HCT116 (cell line): ENCODE results near the gene CGB7. TPM values are rescaled to one million over a fixed set of nuclear protein-coding genes. Genes with fewer than 3 reads are reported as not detected.

Experiments
- ATAC-seq: fragments of 200-7000 bp; cut with Tn5 transposase; 2 replicates; pipeline ENCODE4 v1.9.1; 2020; ENCODE audit warnings: mild to moderate bottlenecking, moderate library complexity
- BruUV-seq: library from RNA; stranded (reverse); fragments of 400-500 nt; replicated peaks from 2 replicates; lab custom pipeline; 2021; lab: Mats Ljungman, UMichigan
- CTCF ChIA-PET: fragments of 300-600 bp; sonication (Branson Sonifier 250); formaldehyde crosslinking; loops from one replicate; lab custom pipeline; 2021; ENCODE audit warnings: antibody characterized with exemption; lab: Charles Lee
- POLR2A ChIA-PET: fragments of 300-600, 350-600 bp; sonication (Branson Sonifier 250); formaldehyde crosslinking; loops from one replicate; lab custom pipeline; 2021; ENCODE audit warnings: antibody characterized with exemption; lab: Charles Lee
- RAD21 ChIA-PET, 2 experiments: fragments of 300-600 bp; sonication (Branson Sonifier 250); formaldehyde crosslinking; loops; one replicate each; lab custom pipeline; 2023; ENCODE audit warnings: low total read pairs in 2 of 2; ENCODE audit not compliant: uncharacterized antibody in 2 of 2, unreplicated experiment in 2 of 2, low non-redundant PET in 1 of 2; lab: Charles Lee
- DNase-seq: peaks from one replicate; pipeline ENCODE4 v3.0.0-alpha.2; 2010; ENCODE audit warnings: low read depth, low spot score
- H2AFZ ChIP-seq: fragments of 200-600 bp; shearing (Covaris generic), sonication (generic); 2 replicates; pipeline ENCODE4 v1.6.1; 2017; ENCODE audit warnings: low read depth, mixed run types, mixed read lengths, antibody characterized with exemption, low read length; ENCODE audit not compliant: poor library complexity, severe bottlenecking
- H3K27ac ChIP-seq: 2 replicates; pipeline ENCODE4 v1.5.1; 2012; ENCODE audit warnings: low read depth, low read length
- H3K27me3 ChIP-seq: fragments of 200-600 bp; sonication (generic); 2 replicates; pipeline ENCODE4 v1.6.1; 2016; ENCODE audit warnings: mixed run types, low read length, mixed read lengths; ENCODE audit not compliant: insufficient read depth
- H3K36me3 ChIP-seq, 2 experiments: fragments of 200-500 bp in 1 of 2; fragments of 200-600 bp in 1 of 2; sonication (Bioruptor generic) in 1 of 2; sonication (generic) in 1 of 2; 2 replicates each; pipeline versions ENCODE4 v1.5.1 to v1.6.1; 2014 to 2016; ENCODE audit warnings: low read length in 2 of 2, inconsistent platforms in 1 of 2, mixed read lengths in 1 of 2, mixed run types in 1 of 2; ENCODE audit not compliant: insufficient read depth in 2 of 2, control insufficient read depth in 1 of 2
- H3K4me1 ChIP-seq, 2 experiments: fragments of 200-600 bp in 1 of 2; sonication (generic) in 1 of 2; 2 replicates each; pipeline versions ENCODE4 v1.5.1 to v1.6.1; 2012 to 2017; ENCODE audit warnings: low read length in 2 of 2, inconsistent platforms in 1 of 2, mild to moderate bottlenecking in 1 of 2, mixed read lengths in 1 of 2, mixed run types in 1 of 2, moderate library complexity in 1 of 2; ENCODE audit not compliant: insufficient read depth in 2 of 2, control insufficient read depth in 1 of 2
- H3K4me2 ChIP-seq: fragments of 200-600 bp; sonication (generic); 2 replicates; pipeline ENCODE4 v1.6.1; 2017; ENCODE audit warnings: mixed run types, low read length, mixed read lengths
- H3K4me3 ChIP-seq, 2 experiments: fragments of 200-600 bp in 1 of 2; sonication (generic) in 1 of 2; replicated peaks in 1 of 2; 2 replicates each; pipeline ENCODE4 v1.5.1; 2011 to 2016; ENCODE audit warnings: low read length in 2 of 2, control low read depth in 1 of 2, low read depth in 1 of 2, mild to moderate bottlenecking in 1 of 2, mixed read lengths in 1 of 2, mixed run types in 1 of 2
- H3K79me2 ChIP-seq: fragments of 200-600 bp; sonication (generic); 2 replicates; pipeline ENCODE4 v1.6.1; 2017; ENCODE audit warnings: mild to moderate bottlenecking, mixed run types, low read length, moderate library complexity, mixed read lengths; ENCODE audit not compliant: insufficient read depth
- H3K9ac ChIP-seq: fragments of 200-600 bp; sonication (generic); 2 replicates; pipeline ENCODE4 v1.6.1; 2016; ENCODE audit warnings: low read length, mixed read lengths
- H3K9me2 ChIP-seq: fragments of 200-600 bp; sonication (generic), shearing (Covaris generic); 2 replicates; pipeline ENCODE4 v1.6.1; 2017; ENCODE audit warnings: mixed run types, mild to moderate bottlenecking, moderate library complexity; ENCODE audit not compliant: insufficient read depth
- H3K9me3 ChIP-seq, 2 experiments: fragments of 200-500 bp in 1 of 2; fragments of 200-600 bp in 1 of 2; sonication (Bioruptor generic) in 1 of 2; sonication (generic) in 1 of 2; 2 replicates each; pipeline ENCODE4 v1.6.1; 2014 to 2017; ENCODE audit warnings: low read length in 2 of 2, mixed read lengths in 2 of 2, inconsistent platforms in 1 of 2, low read depth in 1 of 2, mild to moderate bottlenecking in 1 of 2, mixed run types in 1 of 2, moderate library complexity in 1 of 2; ENCODE audit not compliant: control insufficient read depth in 1 of 2, insufficient read depth in 1 of 2
- H4K20me1 ChIP-seq: fragments of 200-600 bp; sonication (generic), shearing (Covaris generic); 2 replicates; pipeline ENCODE4 v1.6.1; 2017; ENCODE audit warnings: mixed run types, mild to moderate bottlenecking, moderate library complexity; ENCODE audit not compliant: insufficient read depth
- EGR1 ChIP-seq: IDR thresholded peaks from 2 replicates; pipeline ENCODE4 v1.6.1; 2012; ENCODE audit warnings: low read depth
- POLR2AphosphoS5 ChIP-seq: IDR thresholded peaks from 2 replicates; pipeline ENCODE4 v1.6.1; 2011; ENCODE audit warnings: mild to moderate bottlenecking, low read depth, low read length, moderate library complexity
- SP1 ChIP-seq: IDR thresholded peaks from 2 replicates; pipeline ENCODE4 v1.6.1; 2012; ENCODE audit warnings: low read depth
- YY1 ChIP-seq: IDR thresholded peaks from 2 replicates; pipeline ENCODE4 v1.6.1; 2011; ENCODE audit warnings: low read length, low read depth, moderate library complexity, mild to moderate bottlenecking; ENCODE audit not compliant: insufficient replicate concordance; ENCODE audit errors: extremely low read depth
- intact Hi-C: fragments of 100-400 bp; cut with micrococcal nuclease; formaldehyde crosslinking; loops from 2 replicates; pipeline ENCODE4 v1.10.0; 2022
- total RNA-seq: library from RNA; stranded (reverse); gene quantifications from one replicate; pipeline ENCODE4 v1.2.1, GENCODE V29; 2021; ENCODE audit not compliant: unreplicated experiment
- TF ChIP-seq, protein P1 (sequence below), 3 experiments: fragments of 200-600 bp in 1 of 3; sonication (generic) in 1 of 3; IDR thresholded peaks in 2 of 3; conservative IDR thresholded peaks in 1 of 3; 2 replicates each; pipeline ENCODE4 v1.5.1; 2012 to 2017; ENCODE audit warnings: low read depth in 2 of 3, low read length in 2 of 3, antibody characterized with exemption in 1 of 3, borderline replicate concordance in 1 of 3, control low read depth in 1 of 3, mild to moderate bottlenecking in 1 of 3, mixed read lengths in 1 of 3, mixed run types in 1 of 3, moderate library complexity in 1 of 3; ENCODE audit not compliant: insufficient read depth in 1 of 3

CGB7 gene
- total RNA-seq, 1 experiment from 2014 or later = 5.4 TPM

DNA sequence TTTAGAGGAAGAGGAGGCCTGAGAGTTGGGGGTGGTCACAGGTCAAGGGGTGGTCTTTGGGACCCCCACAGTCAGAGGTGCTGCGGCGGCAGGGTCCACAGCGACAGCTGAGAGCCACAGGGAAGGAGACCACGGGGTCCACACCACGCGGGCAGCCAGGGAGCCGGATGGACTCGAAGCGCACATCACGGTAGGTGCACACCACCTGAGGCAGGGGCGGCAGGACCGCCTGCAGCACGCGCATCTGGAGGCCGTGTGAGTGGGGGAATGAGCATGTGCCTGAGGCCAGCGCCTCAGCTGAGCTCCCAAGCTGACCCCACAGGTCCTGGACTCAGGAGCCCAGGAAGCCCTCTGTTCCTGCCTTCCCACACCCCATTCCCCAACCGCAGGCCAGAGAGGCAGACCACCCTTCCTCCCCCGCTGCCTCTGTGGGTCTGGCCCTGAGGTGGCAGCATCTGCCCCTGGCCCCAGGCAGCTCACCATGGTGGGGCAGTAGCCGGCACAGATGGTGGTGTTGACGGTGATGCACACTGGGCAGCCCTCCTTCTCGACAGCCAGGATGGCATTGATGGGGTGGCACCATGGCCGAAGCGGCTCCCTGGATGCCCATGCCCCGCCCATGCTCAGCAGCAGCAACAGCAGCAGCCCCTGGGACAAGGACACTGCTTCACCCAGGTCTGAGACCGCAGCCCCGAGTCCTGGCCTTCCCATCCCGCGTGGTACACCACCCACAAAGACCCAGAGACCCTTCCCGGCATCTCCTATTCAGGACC lies 41.3 kb downstream of the CGB7 start:
- no peaks in the 10 kb centered on the region for H3K9me2 ChIP-seq
- no peak overlapping the region for H3K4me3 ChIP-seq
- RAD21 ChIA-PET = no interaction called here
- H3K79me2 ChIP-seq = no peaks in the 10 kb centered on the region
- TF ChIP-seq POLR2AphosphoS5 (no peak), SP1 (no peak)
- TF ChIP-seq, protein P1, sequence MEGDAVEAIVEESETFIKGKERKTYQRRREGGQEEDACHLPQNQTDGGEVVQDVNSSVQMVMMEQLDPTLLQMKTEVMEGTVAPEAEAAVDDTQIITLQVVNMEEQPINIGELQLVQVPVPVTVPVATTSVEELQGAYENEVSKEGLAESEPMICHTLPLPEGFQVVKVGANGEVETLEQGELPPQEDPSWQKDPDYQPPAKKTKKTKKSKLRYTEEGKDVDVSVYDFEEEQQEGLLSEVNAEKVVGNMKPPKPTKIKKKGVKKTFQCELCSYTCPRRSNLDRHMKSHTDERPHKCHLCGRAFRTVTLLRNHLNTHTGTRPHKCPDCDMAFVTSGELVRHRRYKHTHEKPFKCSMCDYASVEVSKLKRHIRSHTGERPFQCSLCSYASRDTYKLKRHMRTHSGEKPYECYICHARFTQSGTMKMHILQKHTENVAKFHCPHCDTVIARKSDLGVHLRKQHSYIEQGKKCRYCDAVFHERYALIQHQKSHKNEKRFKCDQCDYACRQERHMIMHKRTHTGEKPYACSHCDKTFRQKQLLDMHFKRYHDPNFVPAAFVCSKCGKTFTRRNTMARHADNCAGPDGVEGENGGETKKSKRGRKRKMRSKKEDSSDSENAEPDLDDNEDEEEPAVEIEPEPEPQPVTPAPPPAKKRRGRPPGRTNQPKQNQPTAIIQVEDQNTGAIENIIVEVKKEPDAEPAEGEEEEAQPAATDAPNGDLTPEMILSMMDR (IDR thresholded peaks at IDR 0.05 in 2 of 3, conservative IDR thresholded peaks at IDR 0.05 in 1 of 3; ENCODE audit: borderline replicate concordance in 1 of 3, insufficient read depth in 1 of 3, low read depth in 2 of 3, low read length in 2 of 3) = no peak
- TF ChIP-seq, all 23 proteins: peak for 0
- ATAC-seq (no peak), DNase-seq (no peak)
- Histone ChIP-seq H3K36me3 (peaks cover 18 to 21% of the 10 kb centered on the region in 2 experiments), H2AFZ (no peak overlapping the region), H3K9ac (no peak overlapping the region), H3K4me2 (no peak overlapping the region), H4K20me1 (no peaks in the 10 kb centered on the region), H3K27ac (no peak overlapping the region), H3K9me3 (no peaks in the 10 kb centered on the region), H3K27me3 (no peaks in the 10 kb centered on the region), H3K4me1 (peaks cover 21 to 43% of the 10 kb centered on the region in 2 experiments)
- ChIA-PET CTCF (no interaction called here), POLR2A (no interaction called here)
- BruUV-seq = no TSS peak
- intact Hi-C loops = no loop called here

DNA sequence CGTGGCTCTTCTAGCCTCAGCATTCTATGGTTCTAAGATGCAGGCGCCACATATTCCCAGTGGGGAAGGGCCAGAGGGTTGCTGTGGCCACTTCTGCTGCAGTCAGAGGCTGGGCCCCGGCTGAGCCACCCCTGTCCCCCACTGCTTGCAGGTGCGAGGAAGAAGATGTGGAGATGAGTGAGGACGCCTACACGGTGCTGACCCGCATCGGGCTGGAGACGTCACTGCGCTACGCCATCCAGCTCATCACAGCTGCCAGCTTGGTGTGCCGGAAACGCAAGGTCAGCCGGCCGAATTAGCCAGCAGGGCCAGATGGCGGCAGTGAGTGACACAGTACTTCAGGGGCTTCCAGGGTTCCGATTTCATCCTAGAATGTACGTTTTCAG lies 42.7 kb downstream of the CGB7 start:
- ChIA-PET CTCF (no interaction called here), POLR2A (no interaction called here), RAD21 (no interaction called here)
- no peaks in the 10 kb centered on the region for H3K79me2 ChIP-seq
- H3K9me2 ChIP-seq = no peaks in the 10 kb centered on the region
- H3K4me2 ChIP-seq = no peak overlapping the region
- H3K27me3 ChIP-seq = no peaks in the 10 kb centered on the region
- no peak overlapping the region for H3K4me3 ChIP-seq
- peaks cover 31 to 34% of the 10 kb centered on the region in 2 experiments for H3K36me3 ChIP-seq
- ATAC-seq (no peak), DNase-seq (no peak)
- peaks cover 7 to 29% of the 10 kb centered on the region in 2 experiments for H3K4me1 ChIP-seq
- no peaks in the 10 kb centered on the region for H4K20me1 ChIP-seq
- no peaks in the 10 kb centered on the region for H3K9me3 ChIP-seq
- H3K9ac ChIP-seq = no peak overlapping the region
- BruUV-seq = no TSS peak
- TF ChIP-seq YY1 (no peak), EGR1 (no peak)
- TF ChIP-seq, protein P1 (IDR thresholded peaks at IDR 0.05 in 2 of 3, conservative IDR thresholded peaks at IDR 0.05 in 1 of 3; ENCODE audit: borderline replicate concordance in 1 of 3, insufficient read depth in 1 of 3, low read depth in 2 of 3, low read length in 2 of 3) = no peak
- H2AFZ ChIP-seq = no peak overlapping the region
- H3K27ac ChIP-seq = no peak overlapping the region
- intact Hi-C loops = no loop called here
